Cardiac septum (tissue), 1 donor: Measurements from ENCODE around the gene PRM3. TPM values are rescaled to one million over a fixed set of nuclear protein-coding genes. Genes with fewer than 3 reads are reported as not detected.
"Not testable (repeated sequence)": the region's sequence is repeated elsewhere in the genome, so short reads cannot be mapped to it uniquely, and the experiment has no call there.

Experiments used
- DNase-seq: peaks from one replicate; pipeline ENCODE4 v3.0.0-alpha.2; 2020; ENCODE audit warnings: low spot score
- intact Hi-C: fragments of 100-400 bp; cut with DNase I; formaldehyde crosslinking; loops from one replicate; pipeline ENCODE4 v1.14.0; 2022
- total RNA-seq: library from RNA; stranded (reverse); fragmentation: NEBNext Ultra II Directional; extraction: Animal tissue kit (Norgen Biotek cat#: 25700); gene quantifications from one replicate; pipeline ENCODE4 v1.2.1, GENCODE V29; 2021
- donor health status: DM: no; HTN: no; CAD: no.

Gene PRM3
- total RNA-seq, 1 donor from 2014 or later, result not detected

- no peak for DNase-seq
Observed at GRCh38 chr16:11306997-11307638, 33.7 kb upstream of the PRM3 start.

GRCh38 chr16:11306381-11306780 is 33.0 kb upstream of the PRM3 start:
- no peak for DNase-seq
- intact Hi-C loops, result no loop called here

More at GRCh38 chr16:11306997-11307638, 33.7 kb upstream of the PRM3 start:
- intact Hi-C loops, result no loop called here

GRCh38 chr16:11303405-11304138 is 30.1 kb upstream of the PRM3 start:
- DNase-seq, result no peak
- intact Hi-C loops, result no loop called here

GRCh38 chr16:11302977-11303376 is 29.5 kb upstream of the PRM3 start:
- no peak for DNase-seq
- intact Hi-C loops, result no loop called here

GRCh38 chr16:11301645-11302501 is 28.4 kb upstream of the PRM3 start:
- intact Hi-C loops, result no loop called here
- DNase-seq, result no peak

- DNase-seq, result no peak
- intact Hi-C loops, result no loop called here
Observed at GRCh38 chr16:11300560-11300892, 27.1 kb upstream of the PRM3 start.

GRCh38 chr16:11299865-11300559 is 26.6 kb upstream of the PRM3 start:
- intact Hi-C loops, result loop anchor here (5.0 kb wide), 1 partner anchor 43 kb away; the partner anchor contains the start of gene SOCS1
- DNase-seq, result no peak

GRCh38 chr16:11298950-11299547 is 25.6 kb upstream of the PRM3 start:
- intact Hi-C loops, result loop anchor here (5.0 kb wide), 1 partner anchor 42 kb away; the partner anchor contains the start of gene SOCS1
- not testable (repeated sequence) for DNase-seq

GRCh38 chr16:11298143-11298900 is 24.9 kb upstream of the PRM3 start:
- intact Hi-C loops, result loop anchor here (5.0 kb wide), 1 partner anchor 41 kb away; the partner anchor contains the start of gene SOCS1
- DNase-seq, result no peak

GRCh38 chr16:11297492-11298142 is 24.2 kb upstream of the PRM3 start:
- intact Hi-C loops, result loop anchor here (5.0 kb wide), 1 partner anchor 40 kb away; the partner anchor contains the start of gene SOCS1
- DNase-seq, result peak; percentile 91

GRCh38 chr16:11296706-11297491 is 23.5 kb upstream of the PRM3 start:
- DNase-seq, result no peak
- intact Hi-C loops, result loop anchor here (5.0 kb wide), 1 partner anchor 40 kb away; the partner anchor contains the start of gene SOCS1

- intact Hi-C loops, result loop anchor here (5.0 kb wide), 1 partner anchor 39 kb away; the partner anchor contains the start of gene SOCS1
- DNase-seq, result no peak
Observed at GRCh38 chr16:11296351-11296705, 22.9 kb upstream of the PRM3 start.

GRCh38 chr16:11295672-11296071 is 22.2 kb upstream of the PRM3 start:
- no peak for DNase-seq
- intact Hi-C loops, result loop anchor here (5.0 kb wide), 1 partner anchor 38 kb away; the partner anchor contains the start of gene SOCS1

GRCh38 chr16:11292076-11292748 is 18.8 kb upstream of the PRM3 start:
- intact Hi-C loops, result no loop called here
- DNase-seq, result no peak

- DNase-seq, result no peak
- intact Hi-C loops, result no loop called here
Observed at GRCh38 chr16:11291091-11291703, 17.8 kb upstream of the PRM3 start.
